ENCODE measurements around the gene ZNF22. TPM values are rescaled to one million over a fixed set of nuclear protein-coding genes. Genes with fewer than 3 reads are reported as not detected.
A peak's percentile ranks its signal among the peaks of the same experiment; 100 is the strongest.
"Not testable (repeated sequence)": the region's sequence is repeated elsewhere in the genome, so short reads cannot be mapped to it uniquely, and the experiment has no call there.

Gene ZNF22
- polyA plus RNA-seq, 4 donors: 73.7 to 97.9 (median 86.8) TPM

DNA sequence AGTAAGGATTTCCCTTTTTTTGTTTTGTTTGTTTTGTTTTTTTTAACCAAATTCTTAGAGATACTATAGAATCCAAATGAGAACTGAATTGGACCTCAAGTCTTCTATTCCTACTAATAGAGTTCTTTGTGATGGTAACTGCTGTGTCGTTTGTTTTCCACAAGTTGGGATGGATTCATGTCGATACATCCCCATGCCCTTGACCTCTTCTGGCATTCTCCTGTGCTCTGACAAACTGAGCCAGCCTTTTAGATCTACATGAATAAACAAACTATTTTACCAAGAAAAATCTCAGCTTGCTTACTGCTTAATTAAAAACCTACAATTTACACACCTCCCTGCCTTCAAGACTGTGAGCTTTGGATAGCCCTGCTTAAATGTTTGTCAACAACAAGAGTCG is 3.9 kb downstream of the ZNF22 start:
- DNase-seq (ENCODE audit: low read depth in 4 of 4, low spot score in 2 of 4): no peak

DNA sequence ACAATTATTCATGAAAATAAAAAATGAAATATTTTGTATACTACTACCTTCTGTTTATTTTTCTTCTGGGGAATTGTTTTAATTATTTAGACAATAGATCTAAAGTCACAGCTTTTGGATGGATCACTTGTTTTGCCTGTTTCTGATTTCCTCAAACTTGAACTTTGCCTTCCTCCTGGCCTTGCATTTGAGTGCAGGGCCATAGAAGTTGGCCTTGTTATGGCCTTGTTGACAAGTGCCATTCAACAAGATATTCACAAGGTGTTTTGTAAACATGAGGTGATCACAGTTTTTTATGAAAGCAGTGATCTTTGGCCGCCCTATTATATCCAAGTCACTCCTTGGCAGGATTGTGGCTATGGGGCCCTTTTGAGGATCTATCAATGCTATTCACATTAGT is 4.6 kb downstream of the ZNF22 start:
- no peak for DNase-seq (ENCODE audit: low read depth in 4 of 4, low spot score in 2 of 4)

DNA sequence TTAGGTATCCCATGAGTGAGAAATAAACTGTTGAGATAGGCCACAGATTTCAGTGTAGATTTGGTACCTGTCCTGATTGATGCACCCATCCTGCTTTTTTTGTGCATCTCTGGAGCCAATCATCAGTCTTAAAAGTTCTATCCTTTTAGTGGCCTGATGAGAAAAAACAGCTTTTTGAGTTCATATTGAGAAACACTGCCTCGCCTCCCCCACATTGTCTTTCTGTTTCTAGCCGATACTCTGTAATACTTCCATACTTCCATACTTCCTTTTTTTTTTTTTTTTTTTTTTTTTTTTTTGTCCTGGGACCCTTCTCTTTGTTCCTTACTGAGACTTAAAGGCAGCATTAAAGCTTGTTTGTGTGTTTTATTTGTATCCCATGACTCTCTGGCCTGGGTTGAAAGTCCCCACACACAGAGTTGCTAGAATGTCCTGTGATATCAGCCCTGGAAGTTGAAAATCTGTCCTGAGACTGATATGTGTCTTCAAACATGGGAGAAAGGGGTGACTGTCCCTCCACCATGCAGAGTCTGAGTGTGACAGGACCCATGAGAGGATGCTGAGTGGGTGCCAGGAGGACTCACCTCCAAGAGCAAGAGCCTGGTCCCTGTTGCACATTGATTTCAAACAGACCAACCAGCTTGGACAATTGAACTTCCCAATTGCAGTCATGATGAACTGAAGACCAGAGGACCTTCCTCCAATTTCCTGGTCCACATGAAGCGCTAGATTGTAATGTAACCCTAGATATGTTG is 5.7 kb downstream of the ZNF22 start:
- DNase-seq (ENCODE audit: low read depth in 4 of 4, low spot score in 2 of 4): no peak

DNA sequence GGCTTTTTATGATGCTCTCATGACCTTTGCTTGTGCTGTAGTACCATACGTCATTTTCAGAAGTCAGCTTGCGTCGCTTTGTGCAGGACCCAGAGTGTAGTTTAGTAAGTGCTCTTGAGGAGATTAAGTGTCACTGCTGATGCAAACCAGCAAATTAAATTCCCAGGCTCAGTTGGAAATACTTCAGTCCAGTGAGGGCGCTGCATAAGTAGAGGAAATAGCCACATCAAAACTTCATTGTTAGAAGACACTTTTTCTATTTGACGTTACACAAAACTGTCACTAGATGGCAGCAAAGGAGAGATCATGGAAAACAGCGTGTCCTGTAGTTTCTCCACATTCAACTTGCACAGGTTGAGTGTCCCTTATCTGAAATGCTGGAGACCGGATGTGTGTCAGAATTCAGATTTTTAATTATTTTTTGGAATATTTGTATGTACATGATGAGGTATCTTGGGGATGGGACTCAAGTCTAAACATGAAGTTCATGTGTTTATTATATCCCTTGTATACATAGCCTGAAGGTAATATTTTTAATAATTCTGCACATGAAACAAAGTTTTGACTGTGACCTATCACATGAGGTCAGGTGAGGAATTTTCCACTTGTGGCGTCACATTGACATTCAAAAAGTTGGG is 7.9 kb downstream of the ZNF22 start:
- peak in 3 of 4 donors; percentile 74 to 93 (median 78) for DNase-seq (ENCODE audit: low read depth in 4 of 4, low spot score in 2 of 4)

DNA sequence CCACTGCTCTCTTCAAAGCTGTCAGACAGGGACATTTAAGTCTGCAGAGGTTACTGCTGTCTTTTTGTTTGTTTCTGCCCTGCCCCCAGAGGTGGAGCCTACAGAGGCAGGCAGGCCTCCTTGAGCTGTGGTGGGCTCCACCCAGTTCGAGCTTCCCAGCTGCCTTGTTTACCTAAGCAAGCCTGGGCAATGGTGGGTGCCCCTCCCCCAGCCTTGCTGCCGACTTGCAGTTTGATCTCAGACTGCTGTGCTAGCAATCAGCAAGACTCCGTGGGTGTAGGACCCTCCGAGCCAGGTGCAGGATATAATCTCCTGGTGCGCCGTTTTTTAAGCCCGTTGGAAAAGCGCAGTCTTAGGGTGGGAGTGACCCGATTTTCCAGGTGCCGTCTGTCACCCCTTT is 13.8 kb downstream of the ZNF22 start:
- DNase-seq (ENCODE audit: low read depth in 4 of 4, low spot score in 2 of 4): not testable (repeated sequence)

DNA sequence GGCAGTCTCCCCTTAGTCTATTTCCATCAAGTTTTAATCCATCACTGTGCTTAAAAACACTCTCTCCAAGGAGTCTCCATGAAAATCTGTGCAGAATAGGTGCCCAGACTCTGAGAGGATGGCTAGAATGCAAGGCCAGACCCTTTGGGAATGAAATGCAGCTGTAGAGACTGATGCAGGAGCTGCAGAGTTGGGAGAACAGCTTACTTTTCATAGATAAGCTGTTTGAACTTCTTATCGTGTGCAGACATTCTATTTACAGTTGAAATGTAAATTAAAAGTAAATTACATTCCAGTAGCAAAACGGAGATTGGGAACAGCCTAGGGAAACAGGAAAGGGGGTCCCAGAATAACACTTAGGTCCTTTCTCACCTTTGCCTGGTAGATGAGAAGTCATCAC is 14.9 kb downstream of the ZNF22 start:
- no peak for DNase-seq (ENCODE audit: low read depth in 4 of 4, low spot score in 2 of 4)

DNA sequence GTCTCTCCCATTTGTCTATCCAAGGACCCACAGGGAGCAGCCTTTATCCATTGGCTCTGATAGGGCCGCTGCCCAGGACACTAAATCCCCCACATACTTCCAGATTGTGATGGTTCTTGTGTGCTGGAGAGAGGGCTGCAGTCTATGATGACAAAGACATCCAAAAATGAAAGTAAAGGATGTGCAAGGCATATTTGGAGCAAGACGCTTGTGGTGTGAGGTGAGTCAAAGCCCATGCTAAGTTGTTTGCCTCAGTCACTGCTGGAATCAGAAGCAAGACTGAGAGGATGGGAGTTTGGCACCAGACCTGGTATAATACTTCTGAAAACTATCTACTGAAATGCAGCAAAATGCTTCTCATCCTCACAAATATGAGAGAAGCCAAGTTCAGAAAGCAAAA is 22.7 kb downstream of the ZNF22 start:
- DNase-seq (ENCODE audit: low read depth in 4 of 4, low spot score in 2 of 4): no peak

DNA sequence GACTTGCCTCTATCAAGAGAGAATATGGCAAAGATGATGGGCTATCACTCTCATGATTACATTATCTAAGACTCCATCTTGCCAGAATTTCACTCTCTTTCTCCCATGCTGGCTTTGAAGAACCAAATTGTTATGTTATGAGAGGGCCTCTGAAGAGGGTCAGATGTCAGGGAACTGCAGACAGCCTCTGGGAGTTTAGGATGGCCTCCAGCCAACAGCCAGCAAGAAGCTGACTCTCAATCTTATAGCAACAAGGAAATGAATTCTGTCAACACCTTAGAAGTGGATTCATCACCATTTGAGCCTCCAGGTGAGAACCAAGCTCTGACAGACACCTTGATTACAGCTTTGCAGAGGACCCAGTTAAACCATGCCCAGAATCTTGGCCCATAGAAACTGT is 33.6 kb downstream of the ZNF22 start:
- no peak for DNase-seq (ENCODE audit: low read depth in 4 of 4, low spot score in 2 of 4)

DNA sequence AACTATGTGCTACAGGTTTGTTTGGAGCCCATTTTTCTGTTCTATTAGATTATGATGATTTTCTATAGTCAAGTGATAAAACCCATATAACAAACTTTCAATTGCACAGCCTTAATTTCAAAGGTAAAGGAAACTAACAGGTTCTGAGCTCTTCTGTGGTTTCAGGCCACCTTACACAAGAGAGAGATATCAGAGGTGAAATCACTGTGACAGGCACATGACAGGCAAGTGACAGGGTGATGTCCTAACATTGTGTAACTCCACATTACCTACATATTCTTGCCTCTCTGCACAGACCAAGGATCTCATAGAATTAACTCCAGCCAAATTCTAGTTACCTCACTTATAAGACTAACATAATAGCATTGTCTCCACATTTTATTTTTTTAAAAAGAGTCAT is 35.0 kb downstream of the ZNF22 start:
- DNase-seq (ENCODE audit: low read depth in 4 of 4, low spot score in 2 of 4): no peak

DNA sequence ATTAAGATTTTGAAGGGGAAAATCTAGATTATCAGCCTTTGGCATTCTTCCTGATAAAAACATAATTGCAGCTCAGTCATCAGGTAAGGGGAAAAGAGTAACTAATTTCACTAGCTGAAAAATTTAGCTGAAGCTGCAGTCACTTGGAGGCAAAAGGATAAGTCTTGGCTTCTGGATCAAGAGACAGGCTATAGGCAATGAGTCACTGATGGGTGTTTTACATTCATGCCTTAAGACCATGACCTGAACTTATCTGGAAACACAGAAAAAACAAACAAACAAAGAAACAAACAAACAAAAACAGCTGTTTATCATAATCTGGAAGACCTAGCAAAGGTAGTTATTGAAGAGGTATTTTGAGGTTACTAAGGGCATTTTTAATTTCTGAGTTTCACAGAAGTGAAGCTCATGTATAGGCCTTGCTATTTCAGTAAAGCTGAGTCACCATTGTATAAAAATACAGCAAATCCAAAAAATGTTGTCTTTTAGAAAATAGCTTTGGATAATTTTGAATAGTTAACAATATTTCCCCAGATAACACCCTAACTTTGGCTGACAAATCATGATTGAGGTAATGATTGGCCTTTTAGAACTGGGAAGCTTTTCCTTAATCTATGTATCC is 40.3 kb downstream of the ZNF22 start:
- no peak for DNase-seq (ENCODE audit: low read depth in 4 of 4, low spot score in 2 of 4)

DNA sequence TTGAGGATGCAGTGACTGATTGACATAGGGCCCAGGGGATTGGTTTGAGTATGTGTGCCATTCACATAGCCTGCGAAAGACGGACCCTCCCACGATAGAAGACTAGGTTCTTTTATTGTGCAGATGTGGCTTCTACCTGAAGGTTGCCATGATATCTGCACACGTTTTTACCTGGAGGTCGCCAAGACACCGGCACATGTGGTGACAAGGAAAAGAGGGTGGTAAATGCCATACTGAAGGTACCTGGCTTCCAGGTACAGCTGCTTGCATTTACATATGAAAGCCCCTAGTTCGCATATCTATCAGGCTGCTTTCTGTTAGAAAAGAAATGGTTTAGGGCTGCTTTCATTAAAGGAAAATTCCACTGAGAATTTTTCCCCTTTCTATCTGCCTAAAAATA is 43.6 kb downstream of the ZNF22 start:
- DNase-seq (ENCODE audit: low read depth in 4 of 4, low spot score in 2 of 4): no peak

DNA sequence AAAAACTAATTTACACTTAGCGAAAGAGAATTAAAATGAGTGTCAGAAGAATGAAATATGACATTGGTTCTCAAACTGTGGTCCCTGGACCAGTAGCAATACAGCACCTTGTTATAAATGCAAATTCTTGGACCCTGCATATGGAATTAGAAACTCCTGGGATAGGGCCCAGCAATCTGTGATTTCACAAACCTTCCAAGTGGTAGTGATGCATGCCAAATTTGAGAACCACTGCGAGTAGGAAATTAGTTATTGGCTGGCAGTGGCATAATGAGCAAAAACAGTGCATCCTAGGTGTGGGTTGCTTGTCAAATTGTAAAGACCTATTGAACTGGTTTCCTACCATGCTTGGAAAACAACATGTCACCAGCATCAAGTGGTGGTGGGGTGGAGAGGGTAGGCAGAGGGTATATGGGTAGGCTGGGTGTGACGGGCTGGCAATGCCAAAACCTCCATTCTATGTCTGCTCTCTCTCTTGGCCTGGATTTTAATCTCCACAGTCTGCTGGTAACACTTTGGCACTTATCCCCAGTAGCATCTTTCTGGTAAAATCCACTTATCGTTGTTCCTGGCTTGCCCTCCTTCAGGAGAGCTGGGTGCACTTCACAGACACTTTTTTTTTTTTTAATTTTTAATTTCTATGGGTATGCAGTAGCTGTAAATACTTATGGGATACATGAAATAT is 50.0 kb downstream of the ZNF22 start:
- DNase-seq (ENCODE audit: low read depth in 4 of 4, low spot score in 2 of 4): no peak

DNA sequence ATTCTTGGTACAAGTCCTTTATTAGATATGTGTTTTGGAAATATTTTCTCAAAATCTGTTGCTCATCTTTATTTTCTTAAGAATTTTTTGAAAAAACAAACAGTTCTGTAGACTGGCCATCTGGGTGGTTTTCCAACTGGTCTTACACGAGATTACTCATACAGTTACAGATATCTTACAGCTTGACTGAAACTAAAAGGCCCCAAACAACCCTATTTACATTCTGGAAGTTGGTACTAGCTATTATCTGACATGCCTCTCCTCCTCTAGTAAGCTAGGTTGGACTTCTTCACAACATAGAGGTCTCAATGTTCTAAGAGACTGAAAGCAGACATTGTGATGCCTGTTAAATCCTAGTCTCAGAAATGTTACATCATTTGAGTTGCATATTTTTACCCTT is 52.0 kb downstream of the ZNF22 start:
- DNase-seq (ENCODE audit: low read depth in 4 of 4, low spot score in 2 of 4): no peak

DNA sequence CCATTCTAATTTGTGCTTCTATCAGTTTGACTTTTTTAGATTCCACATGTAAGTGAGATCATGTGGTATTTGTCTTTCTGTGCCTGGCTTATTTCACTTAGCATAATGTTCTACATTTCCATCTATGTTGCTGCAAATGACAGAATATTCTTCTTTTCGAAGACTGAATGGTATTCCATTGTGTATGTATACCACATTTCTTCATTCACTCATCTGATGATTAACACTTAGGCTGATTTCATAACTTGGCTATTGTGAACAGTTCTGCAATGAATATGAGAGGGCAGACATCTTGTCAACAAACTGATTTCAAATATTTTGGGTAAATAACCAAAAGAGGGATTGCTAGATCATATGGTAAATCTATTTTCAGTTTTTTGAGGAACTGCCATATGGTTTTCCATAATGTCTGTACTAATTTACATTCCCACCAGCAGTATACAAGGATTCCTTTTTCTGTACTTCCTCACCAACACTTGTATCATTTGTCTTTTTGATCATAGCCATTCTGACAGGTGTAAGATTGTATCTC is 52.9 kb downstream of the ZNF22 start:
- DNase-seq (ENCODE audit: low read depth in 4 of 4, low spot score in 2 of 4): no peak

Other genes starting within 250 kb of the ZNF22 start
- 10 to 100 TPM; 63.6 to 78.0 (median 70.6) TPM for gene TMEM72, start 89.6 kb upstream of the ZNF22 start, polyA plus RNA-seq (ENCODE audit: insufficient read length in 4 of 4)
- gene RASSF4, start 41.1 kb upstream of the ZNF22 start, polyA plus RNA-seq (ENCODE audit: insufficient read length in 4 of 4): 10 to 100 TPM; 23.2 to 43.6 (median 29.7) TPM
- 10 to 100 TPM in 1 of 4 donors, 1 to 10 TPM in 3; 6.8 to 12.4 (median 7.1) TPM for gene DEPP1, start 22.1 kb upstream of the ZNF22 start, polyA plus RNA-seq (ENCODE audit: insufficient read length in 4 of 4)